HG03469 (cell line): ENCODE results near the gene MAP3K6.

ENCODE experiments used
- ATAC-seq: cut with Tn5 transposase; IDR thresholded peaks from one replicate; pipeline ENCODE4 v1.9.1; 2021; ENCODE audit warnings: mild to moderate bottlenecking, moderate library complexity, moderate number of reproducible peaks; ENCODE audit not compliant: unreplicated experiment

Gene MAP3K6

GRCh38 chr1:27307874-27308598 is 58.7 kb downstream of the MAP3K6 start:
- ATAC-seq: no peak

DNA sequence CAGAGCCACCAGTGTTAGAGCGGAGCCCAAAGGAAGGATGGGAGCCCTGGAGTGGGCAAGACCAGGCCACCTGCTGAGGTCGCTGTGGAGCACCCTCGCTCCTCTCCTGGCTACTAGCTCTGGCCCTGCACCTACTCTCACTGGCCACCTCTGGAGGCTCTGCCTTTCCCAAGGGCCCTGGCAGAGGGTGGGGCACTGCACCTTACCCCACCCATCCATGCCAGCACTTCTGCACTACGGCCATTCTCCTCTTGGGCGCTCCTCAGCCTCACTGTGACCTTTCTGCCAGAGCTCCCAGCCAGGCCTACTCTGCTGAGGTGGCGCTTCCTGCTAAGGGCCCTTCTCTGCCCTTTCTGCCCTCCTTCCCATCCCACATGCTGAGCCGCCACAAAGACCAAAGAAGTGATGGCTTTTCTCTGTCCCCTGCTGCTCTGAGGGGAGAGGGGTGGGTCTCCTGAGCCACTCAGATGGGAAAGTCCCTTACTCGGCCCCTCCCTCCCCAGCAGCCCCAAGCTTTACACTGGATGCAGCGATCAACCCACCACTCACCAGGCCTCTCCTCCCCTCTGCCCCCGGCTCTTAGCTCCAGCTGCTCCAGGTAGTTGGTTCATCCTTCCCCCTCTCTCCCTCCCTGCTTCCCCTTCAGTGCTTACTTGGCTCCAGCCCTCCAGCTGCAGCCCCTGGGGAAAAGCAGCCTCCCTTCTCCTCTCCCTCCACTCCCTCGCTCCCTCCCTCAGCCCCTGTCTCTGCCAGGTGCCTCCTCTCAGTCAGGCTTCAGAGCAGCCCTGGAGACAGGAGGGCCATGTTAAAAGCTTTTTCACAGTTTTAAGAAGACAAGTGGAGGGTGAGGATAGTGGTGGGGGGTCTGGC is 59.6 kb downstream of the MAP3K6 start:
- no peak for ATAC-seq

DNA sequence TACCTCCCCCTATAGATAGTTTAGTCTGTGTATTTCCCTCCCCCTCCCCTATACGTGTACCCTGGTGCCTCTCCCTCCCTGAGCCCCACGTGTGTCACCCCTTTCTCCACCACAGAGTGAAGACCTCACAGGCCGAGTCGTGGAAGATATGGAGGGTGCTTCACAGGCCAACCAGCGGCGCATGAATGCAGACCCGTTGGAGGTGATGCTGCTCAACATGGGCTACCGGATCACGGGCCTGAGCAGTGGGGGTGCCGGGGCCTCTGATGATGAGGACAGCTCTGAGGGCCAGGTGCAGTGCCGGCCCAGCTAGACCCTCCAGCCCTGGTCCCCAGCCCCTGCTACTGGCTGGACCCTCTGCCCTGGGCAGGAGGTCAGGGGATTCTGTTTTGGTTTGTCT is 60.7 kb downstream of the MAP3K6 start:
- no peak for ATAC-seq
